HK-2 (cell line): ENCODE measurements around the gene MTCL3.
A peak's percentile ranks its signal among the peaks of the same experiment; 100 is the strongest.

Experiments used
- DNase-seq: peaks from one replicate; pipeline ENCODE4 v3.0.0-alpha.2; 2018; ENCODE audit not compliant: unreplicated experiment

The MTCL3 gene

GRCh38 chr6:127515234-127515793, 3.8 kb downstream of the MTCL3 start:
- no peak for DNase-seq

- no peak for DNase-seq
Measured at GRCh38 chr6:127514773-127515227, 4.3 kb downstream of the MTCL3 start.

- no peak for DNase-seq
Measured at GRCh38 chr6:127514179-127514772, 4.9 kb downstream of the MTCL3 start.

- no peak for DNase-seq
Measured at GRCh38 chr6:127513425-127513824, 5.7 kb downstream of the MTCL3 start.

GRCh38 chr6:127510876-127511275, 8.3 kb downstream of the MTCL3 start:
- no peak for DNase-seq

- no peak for DNase-seq
Measured at GRCh38 chr6:127506894-127507293, 12.2 kb downstream of the MTCL3 start.

- no peak for DNase-seq
Measured at GRCh38 chr6:127503022-127503421, 16.1 kb downstream of the MTCL3 start.

GRCh38 chr6:127497410-127497809, 21.7 kb downstream of the MTCL3 start:
- no peak for DNase-seq

GRCh38 chr6:127496471-127496870, 22.7 kb downstream of the MTCL3 start:
- DNase-seq, result no peak

- DNase-seq, result no peak
Measured at GRCh38 chr6:127494240-127494767, 24.8 kb downstream of the MTCL3 start.

GRCh38 chr6:127489248-127489647, 29.9 kb downstream of the MTCL3 start:
- DNase-seq, result no peak

GRCh38 chr6:127486934-127487333, 32.2 kb downstream of the MTCL3 start:
- DNase-seq, result no peak

GRCh38 chr6:127484212-127484863, 34.8 kb downstream of the MTCL3 start:
- DNase-seq, result no peak

GRCh38 chr6:127483399-127484055, 35.6 kb downstream of the MTCL3 start:
- no peak for DNase-seq

GRCh38 chr6:127482325-127482724, 36.8 kb downstream of the MTCL3 start:
- no peak for DNase-seq

GRCh38 chr6:127481628-127482027, 37.5 kb downstream of the MTCL3 start:
- DNase-seq, result peak; percentile 60

- DNase-seq, result no peak
Measured at GRCh38 chr6:127481111-127481510, 38.0 kb downstream of the MTCL3 start.

- DNase-seq, result no peak
Measured at GRCh38 chr6:127477658-127478057, 41.5 kb downstream of the MTCL3 start.

GRCh38 chr6:127475823-127476176, 43.3 kb downstream of the MTCL3 start:
- no peak for DNase-seq

- DNase-seq, result no peak
Measured at GRCh38 chr6:127475135-127475822, 43.9 kb downstream of the MTCL3 start.

GRCh38 chr6:127471379-127472255, 47.5 kb downstream of the MTCL3 start:
- DNase-seq, result no peak
